Measurements from ENCODE around the gene TNFRSF18.
"Not testable (repeated sequence)": the region's sequence is repeated elsewhere in the genome, so short reads cannot be mapped to it uniquely, and the experiment has no call there.

The TNFRSF18 gene

DNA sequence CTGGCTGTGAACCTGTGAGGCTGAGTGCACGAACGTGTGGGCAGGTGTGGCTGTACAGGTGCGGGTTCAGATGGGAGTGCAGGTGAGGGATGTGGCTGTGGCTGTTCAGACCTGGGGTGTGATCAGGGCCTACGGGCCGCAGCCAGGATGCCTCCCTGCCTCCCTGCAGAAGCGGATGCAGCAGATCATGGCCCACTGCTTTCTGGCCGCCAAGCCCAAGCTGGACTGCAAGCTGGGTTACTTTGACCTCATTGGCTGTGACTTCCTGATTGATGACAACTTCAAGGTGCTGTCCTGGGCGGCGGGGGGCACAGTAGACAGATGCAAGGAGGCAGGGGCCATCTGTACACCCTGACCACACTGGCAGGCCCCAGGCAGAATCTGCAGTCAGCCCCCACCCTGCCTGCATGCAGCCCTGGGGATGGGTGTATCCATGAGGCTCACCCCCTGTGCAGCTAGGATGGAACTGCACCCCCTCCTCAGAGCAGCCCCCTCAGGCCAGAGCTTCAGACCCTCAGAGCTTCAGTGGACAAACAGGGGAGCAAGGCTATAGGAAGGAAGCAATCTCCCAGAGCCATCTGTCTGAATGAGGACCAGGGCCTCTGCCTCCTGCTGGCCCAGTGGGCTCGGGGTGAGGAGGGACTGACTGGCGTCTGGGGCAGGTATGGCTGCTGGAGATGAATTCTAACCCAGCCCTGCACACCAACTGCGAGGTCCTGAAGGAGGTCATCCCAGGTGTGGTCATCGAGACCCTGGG is 9.8 kb downstream of the TNFRSF18 start:
- DNase-seq, result no peak

GRCh38 chr1:1195726-1196125 is 10.7 kb downstream of the TNFRSF18 start:
- DNase-seq, result not testable (repeated sequence)

- DNase-seq, result no peak
These were observed 11.7 kb downstream of the TNFRSF18 start for GRCh38 chr1:1194723-1195122.

DNA sequence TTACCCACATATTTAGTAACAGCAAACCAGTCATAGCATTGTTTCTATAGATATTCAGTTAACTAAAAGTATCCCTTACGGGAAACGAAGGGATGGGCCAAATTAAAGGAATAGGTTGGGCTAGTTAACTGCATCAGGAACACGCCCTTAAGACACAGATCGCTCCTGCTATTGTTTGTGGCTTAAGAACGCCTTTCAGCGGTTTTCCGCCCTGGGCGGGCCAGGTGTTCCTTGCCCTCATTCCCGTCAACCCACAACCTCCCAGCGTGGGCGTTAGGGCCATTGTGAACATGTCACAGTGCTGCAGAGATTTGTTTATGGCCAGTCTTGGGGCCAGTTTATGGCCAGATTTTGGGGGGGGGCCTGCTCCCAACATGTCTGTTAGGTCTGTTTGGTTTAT is 14.7 kb downstream of the TNFRSF18 start:
- DNase-seq, result no peak

- DNase-seq, result no peak
These were observed 17.3 kb downstream of the TNFRSF18 start for GRCh38 chr1:1189111-1189510.

DNA sequence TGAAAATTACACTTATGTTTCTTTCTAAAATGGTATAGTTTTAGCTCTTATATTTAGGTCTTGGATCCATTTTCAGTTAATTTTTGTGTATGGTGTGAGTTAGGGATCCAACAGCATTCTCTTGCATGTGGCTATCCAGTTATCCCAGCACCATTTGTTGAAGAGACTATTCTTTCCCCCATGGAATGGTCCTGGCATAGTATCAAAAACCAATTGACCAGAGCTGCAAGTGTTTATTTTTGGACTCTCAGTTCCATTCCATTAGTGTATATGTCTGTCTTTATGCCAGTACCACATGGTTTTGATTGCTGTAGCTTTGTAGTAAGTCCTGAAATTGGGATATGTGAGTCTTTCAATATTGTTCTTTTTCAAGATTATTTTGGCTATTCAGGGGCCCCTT is 18.5 kb downstream of the TNFRSF18 start:
- no peak for DNase-seq

- DNase-seq, result no peak
These were observed 21.2 kb downstream of the TNFRSF18 start for GRCh38 chr1:1185101-1185765.

- no peak for DNase-seq
These were observed 22.3 kb downstream of the TNFRSF18 start for GRCh38 chr1:1183833-1184775.

DNA sequence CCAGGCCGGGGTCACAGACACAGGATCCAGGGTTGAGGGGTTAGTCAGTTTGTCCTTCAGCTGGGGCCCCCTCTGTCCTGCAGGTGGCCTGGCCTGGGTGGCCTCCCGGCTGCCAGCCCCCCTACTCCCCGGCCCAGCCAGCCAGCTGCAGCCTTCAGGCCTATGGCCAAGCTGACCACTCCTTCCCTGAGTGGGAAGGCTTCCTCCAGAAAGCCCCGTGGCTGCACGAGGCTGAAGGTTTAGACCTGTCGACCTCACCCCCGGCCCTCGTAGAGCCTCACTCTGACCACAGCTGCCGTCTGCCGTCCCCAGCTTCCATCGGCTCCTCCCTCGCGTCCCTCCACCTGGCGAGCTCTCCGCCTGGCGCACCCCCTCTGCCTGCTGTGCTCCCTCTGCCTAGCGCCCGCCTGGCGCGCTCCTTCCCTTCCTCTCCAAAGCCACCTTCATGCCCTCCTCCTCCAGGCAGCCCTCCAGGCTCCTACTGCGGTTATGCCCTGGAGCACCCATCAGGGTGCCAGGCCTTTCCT is 23.1 kb downstream of the TNFRSF18 start:
- DNase-seq, result no peak

GRCh38 chr1:1182491-1183220 is 23.7 kb downstream of the TNFRSF18 start:
- no peak for DNase-seq

DNA sequence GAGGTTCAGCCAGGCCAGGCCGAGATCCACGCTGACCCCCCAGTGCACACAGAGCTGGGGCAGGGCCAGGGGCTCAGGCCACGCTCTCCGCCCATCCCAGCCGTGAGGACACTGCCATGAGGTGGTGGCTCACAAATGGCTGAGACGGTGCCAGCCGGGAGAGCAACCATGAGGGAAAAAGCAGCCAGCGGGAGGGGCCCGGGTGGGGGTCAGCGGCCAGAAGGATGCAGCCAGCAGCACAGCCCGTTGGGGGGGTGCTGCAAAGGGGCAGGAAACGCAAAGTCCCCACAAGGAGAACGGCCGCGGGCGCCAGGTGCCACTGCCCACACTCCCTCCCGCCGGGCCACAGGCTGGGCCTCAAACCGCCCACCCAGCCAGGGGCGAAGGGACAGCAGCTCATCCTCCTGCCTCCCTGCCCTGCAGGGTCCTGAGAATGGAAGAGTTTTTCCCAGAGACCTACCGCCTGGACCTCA is 24.4 kb downstream of the TNFRSF18 start:
- no peak for DNase-seq

DNA sequence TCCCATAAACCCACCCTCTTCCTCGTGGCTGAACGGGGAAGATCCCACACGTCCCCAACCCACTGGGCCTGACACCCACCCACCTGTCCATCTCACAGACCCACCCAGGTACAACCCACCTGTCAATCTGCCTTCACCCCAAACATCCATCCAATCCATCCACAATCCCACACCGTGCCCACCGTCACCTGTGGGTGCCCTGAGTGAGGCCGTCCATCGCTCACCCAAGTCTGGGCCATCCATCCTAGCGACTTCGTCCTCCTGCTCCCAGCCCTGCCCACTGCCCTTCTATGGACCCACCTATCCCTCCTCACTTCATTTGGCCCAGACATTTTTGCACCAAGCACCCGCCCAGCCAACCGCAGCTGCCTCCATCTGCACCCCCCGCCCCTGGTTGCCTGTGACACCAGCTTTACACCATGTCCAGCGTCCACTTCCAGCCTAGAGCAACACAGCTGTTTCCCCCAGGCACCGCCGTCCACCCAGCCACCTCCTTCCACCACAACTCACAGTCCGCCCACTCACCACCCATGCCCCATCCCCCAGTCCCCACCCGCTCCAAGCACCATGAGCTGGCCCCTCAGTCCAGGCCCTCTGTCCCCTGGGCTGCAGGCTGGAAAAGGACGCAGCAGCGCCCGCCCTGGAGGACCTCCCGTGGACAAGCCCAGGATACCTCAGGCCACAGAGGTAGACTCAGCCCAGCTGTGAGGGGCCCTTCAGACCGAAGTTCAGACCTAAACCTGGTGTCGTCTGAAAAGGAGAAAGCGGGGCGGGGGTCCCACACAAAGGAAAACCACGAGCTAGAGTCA is 25.1 kb downstream of the TNFRSF18 start:
- no peak for DNase-seq

GRCh38 chr1:1179983-1180861 is 26.2 kb downstream of the TNFRSF18 start:
- no peak for DNase-seq

GRCh38 chr1:1179346-1179982 is 26.9 kb downstream of the TNFRSF18 start:
- DNase-seq, result no peak

DNA sequence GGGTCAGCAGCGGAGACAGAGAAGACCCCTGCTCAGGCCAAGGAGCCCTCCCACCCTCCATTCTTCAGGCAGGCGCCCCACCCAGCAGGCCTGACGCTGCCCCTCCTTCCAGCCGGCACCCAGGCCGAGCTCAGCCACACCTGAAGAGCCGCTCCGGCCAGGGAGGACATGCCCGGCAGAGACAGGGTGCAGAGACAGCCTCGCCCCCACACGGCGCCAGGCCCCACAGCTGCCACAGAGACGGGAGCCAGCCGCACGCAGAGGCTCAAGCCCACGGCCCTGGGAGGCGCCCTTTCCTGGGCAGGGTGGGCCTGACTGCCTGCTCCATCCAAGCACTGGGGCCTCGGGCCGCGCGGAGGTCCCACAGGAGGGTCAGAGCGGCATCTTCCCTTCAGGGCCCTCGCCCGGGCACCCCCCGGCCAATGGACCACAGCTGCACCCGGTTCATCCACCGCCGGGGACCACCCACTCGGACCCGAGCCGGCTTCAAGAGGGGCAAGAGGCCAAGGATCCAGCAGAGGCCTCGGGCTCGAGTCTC is 27.5 kb downstream of the TNFRSF18 start:
- no peak for DNase-seq

DNA sequence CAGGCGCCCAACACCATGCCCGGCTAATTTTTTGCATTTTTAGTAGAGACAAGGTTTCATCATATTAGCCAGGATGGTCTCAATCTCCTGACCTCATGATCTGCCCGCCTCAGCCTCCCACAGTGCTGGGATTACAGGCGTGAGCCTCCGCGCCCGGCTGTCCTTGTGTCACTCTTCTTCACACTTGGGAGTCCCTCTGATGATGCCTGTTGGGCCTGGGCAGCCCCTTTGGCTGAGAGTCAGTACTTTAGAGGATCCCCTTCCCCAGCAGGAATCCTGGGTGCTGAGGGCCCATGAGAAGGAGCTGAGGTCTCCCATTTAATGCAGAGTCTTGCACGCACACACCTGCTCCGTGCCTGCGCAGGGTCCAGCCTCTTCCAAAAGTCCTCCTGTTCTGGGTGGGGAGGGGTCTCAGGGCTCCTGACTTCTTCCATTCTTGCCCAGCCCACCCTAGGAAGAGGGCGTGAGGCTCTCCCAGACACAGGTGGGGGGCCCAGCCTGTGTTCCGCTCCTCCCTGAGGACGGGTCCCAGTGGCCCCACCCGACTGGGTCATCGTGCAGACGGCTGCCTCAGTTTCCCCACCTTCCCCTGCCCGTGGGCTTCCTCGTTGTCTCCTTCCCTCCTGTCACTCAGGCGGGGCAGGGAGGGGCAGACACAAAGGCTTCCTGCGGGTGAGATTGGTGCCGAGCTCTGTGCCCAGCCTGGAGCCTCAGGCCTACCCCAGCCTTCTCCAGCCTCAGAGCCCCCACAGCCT is 28.8 kb downstream of the TNFRSF18 start:
- DNase-seq, result no peak

GRCh38 chr1:1176931-1177330 is 29.5 kb downstream of the TNFRSF18 start:
- no peak for DNase-seq

DNA sequence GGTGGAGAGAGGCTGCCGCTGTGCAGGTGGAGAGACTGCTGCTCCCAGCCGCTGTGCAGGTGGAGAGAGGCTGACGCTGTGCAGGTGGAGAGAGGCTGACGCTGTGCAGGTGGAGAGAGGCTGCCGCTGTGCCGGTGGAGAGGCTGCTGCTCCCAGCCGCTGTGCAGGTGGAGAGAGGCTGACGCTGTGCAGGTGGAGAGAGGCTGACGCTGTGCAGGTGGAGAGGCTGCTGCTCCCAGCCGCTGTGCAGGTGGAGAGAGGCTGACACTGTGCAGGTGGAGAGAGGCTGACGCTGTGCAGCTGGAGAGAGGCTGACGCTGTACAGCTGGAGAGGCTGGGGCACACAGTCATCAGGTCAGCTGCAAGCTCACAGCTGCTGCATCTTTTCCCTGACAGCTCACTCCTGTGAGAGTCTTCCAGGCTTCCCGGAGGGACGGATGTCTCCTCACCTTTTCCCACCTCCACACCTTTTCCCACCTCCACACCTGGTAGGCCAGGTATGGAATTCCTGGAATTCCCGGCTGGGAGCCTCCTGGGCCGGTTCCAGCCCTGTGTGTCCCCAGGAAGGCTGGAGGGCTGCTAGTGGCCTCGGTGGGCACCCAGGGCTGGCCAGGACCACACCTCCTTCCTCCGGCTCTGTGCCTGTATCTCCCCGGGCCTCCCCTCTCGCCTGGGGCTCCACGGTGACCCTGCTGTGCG is 30.2 kb downstream of the TNFRSF18 start:
- DNase-seq, result peak; percentile 53

Measured in NCI-H2171 (cell line).